Nephron (organoid): ENCODE measurements around the gene COBLL1.

Source experiments
- H3K27ac Mint-ChIP-seq, 3 experiments: 2 replicates each; pipeline ENCODE4 v1.8.0; 2020; ENCODE audit warnings: mixed read lengths in 3 of 3, mild to moderate bottlenecking in 2 of 3, moderate library complexity in 1 of 3
- H3K27me3 Mint-ChIP-seq: 2 replicates; pipeline ENCODE4 v1.8.0; 2021; ENCODE audit warnings: low read depth, mild to moderate bottlenecking, moderate library complexity, mixed read lengths
- H3K36me3 Mint-ChIP-seq: 2 replicates; pipeline ENCODE4 v1.8.0; 2020; ENCODE audit warnings: low read depth, mixed read lengths
- H3K4me1 Mint-ChIP-seq: 2 replicates; pipeline ENCODE4 v1.8.0; 2020; ENCODE audit warnings: mixed read lengths
- H3K4me3 Mint-ChIP-seq, 3 experiments: 2 replicates each; pipeline ENCODE4 v1.8.0; 2020; ENCODE audit warnings: mild to moderate bottlenecking in 3 of 3, mixed read lengths in 3 of 3, moderate library complexity in 2 of 3
- H3K9me3 Mint-ChIP-seq: 2 replicates; pipeline ENCODE4 v1.8.0; 2020; ENCODE audit warnings: mixed read lengths
- CTCF ChIP-seq, 3 experiments: fragments of 200-600 bp; sonication (generic); IDR thresholded peaks; one replicate each; pipeline ENCODE4 v1.5.0; 2021; ENCODE audit warnings: antibody characterized with exemption in 3 of 3; ENCODE audit not compliant: unreplicated experiment in 3 of 3

COBLL1 gene

DNA sequence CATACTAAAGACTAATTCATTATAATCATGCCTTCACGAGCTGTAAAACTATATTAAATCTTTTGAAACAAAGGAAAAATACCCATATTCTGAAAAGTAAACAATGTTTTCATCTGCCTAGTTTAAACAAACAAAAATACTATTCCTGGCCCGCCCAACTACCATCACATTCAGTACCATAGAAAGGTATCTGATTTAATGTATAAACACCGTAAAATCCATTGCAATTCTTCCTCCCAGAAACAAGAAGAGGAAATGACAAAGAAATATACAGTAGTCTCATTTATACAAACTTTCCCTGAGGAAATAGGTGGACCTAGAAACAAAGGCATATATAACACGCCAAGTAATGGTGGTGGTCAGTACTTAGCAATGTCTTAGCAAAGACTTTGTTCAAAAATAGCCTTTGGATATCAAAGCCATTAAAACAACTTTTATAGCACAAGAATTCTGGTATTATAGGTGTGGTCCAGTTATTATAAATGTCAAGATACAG is 71.2 kb downstream of the COBLL1 start:
- Mint-ChIP-seq H3K27ac (no peak overlapping the region), H3K9me3 (no peaks in the 10 kb centered on the region), H3K4me3 (no peak overlapping the region), H3K27me3 (no peaks in the 10 kb centered on the region), H3K4me1 (no peaks in the 10 kb centered on the region), H3K36me3 (no peaks in the 10 kb centered on the region)
- TF ChIP-seq CTCF (IDR thresholded peaks at IDR 0.05; ENCODE audit: unreplicated experiment in 3 of 3) = no peak

DNA sequence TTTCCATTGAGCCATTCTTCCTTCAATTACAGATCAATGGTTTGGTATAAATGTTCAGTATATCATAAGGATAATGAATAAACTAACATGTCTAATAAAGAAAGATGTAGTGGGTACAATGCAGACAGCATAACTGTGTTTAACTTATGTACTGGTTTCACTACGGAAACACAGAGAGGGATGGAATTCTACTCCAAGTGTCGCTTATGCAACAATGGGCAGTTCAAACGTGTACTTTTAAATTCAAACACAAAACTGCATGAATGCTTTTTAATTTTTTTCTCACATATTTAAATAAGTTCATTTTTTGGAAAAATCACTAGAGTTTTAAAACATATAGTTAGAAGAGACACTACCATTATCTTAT is 74.7 kb downstream of the COBLL1 start:
- H3K4me1 Mint-ChIP-seq = no peaks in the 10 kb centered on the region

DNA sequence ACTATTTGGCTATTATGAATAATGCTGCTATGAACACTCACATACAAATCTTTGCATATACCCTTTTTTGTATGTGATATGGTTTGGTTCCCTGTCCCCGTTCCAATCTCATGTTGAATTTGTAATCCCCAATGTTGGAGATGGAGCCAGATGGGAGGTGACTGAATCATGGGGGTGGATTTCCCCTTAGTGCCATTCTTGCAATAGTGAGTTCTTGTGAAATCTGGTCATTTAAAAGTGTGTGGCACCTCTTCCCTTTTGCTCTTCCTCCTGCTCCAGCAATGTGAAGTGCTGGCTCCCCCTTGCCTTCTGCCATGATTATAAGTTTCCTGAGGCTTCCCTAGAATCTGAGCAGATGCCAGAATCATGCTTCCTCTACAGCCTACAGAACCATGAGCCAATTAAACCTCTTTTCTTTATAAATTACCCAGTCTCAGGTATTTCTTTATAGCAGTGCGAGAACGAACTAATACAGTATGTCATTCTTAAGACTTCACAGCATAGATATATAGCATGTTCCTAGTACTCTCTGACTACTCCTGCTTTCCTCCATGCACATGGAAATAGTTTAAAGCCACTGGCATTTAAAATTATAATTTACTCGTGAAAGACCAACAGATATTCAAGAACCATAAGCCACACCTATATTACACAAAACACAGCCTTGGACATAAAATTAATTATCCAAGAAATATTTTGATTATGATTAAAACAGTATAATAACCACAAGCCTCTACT is 75.2 kb downstream of the COBLL1 start:
- TF ChIP-seq CTCF (IDR thresholded peaks at IDR 0.05; ENCODE audit: unreplicated experiment in 3 of 3) = no peak
- H3K36me3 Mint-ChIP-seq = no peaks in the 10 kb centered on the region
- no peaks in the 10 kb centered on the region for H3K27me3 Mint-ChIP-seq
- H3K27ac Mint-ChIP-seq = no peak overlapping the region
- no peak overlapping the region for H3K4me3 Mint-ChIP-seq
- H3K4me1 Mint-ChIP-seq = no peaks in the 10 kb centered on the region
- no peaks in the 10 kb centered on the region for H3K9me3 Mint-ChIP-seq

More for the DNA sequence above, 74.7 kb downstream of the COBLL1 start:
- Mint-ChIP-seq H3K4me3 (no peak overlapping the region), H3K9me3 (no peaks in the 10 kb centered on the region), H3K27me3 (no peaks in the 10 kb centered on the region), H3K27ac (no peak overlapping the region), H3K36me3 (no peaks in the 10 kb centered on the region)
- TF ChIP-seq CTCF (IDR thresholded peaks at IDR 0.05; ENCODE audit: unreplicated experiment in 3 of 3) = no peak

- H3K9me3 Mint-ChIP-seq = no peaks in the 10 kb centered on the region
- H3K4me1 Mint-ChIP-seq = no peaks in the 10 kb centered on the region
- no peak overlapping the region for H3K4me3 Mint-ChIP-seq
- no peak for TF ChIP-seq CTCF (IDR thresholded peaks at IDR 0.05; ENCODE audit: unreplicated experiment in 3 of 3)
- H3K27ac Mint-ChIP-seq = no peak overlapping the region
- H3K27me3 Mint-ChIP-seq = no peaks in the 10 kb centered on the region
- no peaks in the 10 kb centered on the region for H3K36me3 Mint-ChIP-seq
Observed at GRCh38 chr2:164764996-164765395, 76.6 kb downstream of the COBLL1 start.

DNA sequence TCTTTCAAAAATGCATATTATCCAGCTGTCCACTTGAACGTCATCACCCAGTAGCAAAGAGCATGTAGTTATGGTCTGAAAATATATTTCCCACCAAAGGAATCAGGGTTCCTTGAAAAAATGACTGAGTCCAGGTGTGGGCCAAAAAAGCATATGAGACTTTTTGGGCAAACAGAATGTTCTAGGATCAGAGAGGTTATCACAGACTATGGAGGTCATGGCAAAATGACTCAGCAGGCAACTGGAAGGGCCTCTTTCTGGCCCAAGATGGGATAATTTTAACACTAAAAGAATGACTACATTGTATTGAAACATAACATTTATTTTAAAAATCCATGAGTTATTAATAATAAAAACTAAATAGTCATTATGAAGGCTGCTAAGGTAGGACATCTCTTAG is 77.1 kb downstream of the COBLL1 start:
- Mint-ChIP-seq H3K27ac (no peak overlapping the region), H3K4me1 (no peaks in the 10 kb centered on the region), H3K9me3 (no peaks in the 10 kb centered on the region), H3K4me3 (no peak overlapping the region), H3K36me3 (no peaks in the 10 kb centered on the region), H3K27me3 (no peaks in the 10 kb centered on the region)
- TF ChIP-seq CTCF (IDR thresholded peaks at IDR 0.05; ENCODE audit: unreplicated experiment in 3 of 3) = no peak

DNA sequence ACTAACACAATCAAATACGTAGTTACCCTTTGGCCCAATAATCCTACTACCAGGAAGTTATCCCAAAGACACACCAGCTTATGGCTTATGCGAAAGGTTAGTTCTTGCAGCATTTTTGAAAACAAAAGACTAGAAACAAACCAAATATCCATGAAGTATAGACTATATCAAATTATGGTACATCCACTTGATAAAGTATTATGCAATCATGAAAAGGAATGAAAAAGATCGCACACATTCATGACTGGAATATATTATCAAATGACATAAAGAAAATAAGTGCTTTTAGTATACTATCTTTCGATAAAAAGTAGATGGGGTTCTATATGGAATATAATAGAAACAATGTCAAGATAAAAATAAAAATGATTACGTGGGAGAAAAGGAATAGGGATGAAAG is 78.2 kb downstream of the COBLL1 start:
- Mint-ChIP-seq H3K4me3 (no peak overlapping the region), H3K4me1 (no peaks in the 10 kb centered on the region), H3K27me3 (no peaks in the 10 kb centered on the region), H3K36me3 (no peaks in the 10 kb centered on the region), H3K9me3 (no peaks in the 10 kb centered on the region), H3K27ac (no peak overlapping the region)
- TF ChIP-seq CTCF (IDR thresholded peaks at IDR 0.05; ENCODE audit: unreplicated experiment in 3 of 3) = no peak
